ENCODE measurements around the gene RTKN. TPM values are rescaled to one million over a fixed set of nuclear protein-coding genes. Genes with fewer than 3 reads are reported as not detected.

The RTKN gene
- total and polyA plus RNA-seq, 2 of the 13 experiments (the other 11 are each of a cell fraction or from before 2014, with no cell fraction given), result 159 to 166 TPM

GRCh38 chr2:74441690-74442482, at the start of gene RTKN (continued):
- TF ChIP-seq ZNF407 (CRISPR knock-in tag; IDR thresholded peaks at IDR 0.05; ENCODE audit: not compliant biosample characterization) (peak; percentile 75), HCFC1 (IDR thresholded peaks at IDR 0.05; ENCODE audit: low read depth, low read length) (no peak), ZBTB2 (CRISPR knock-in tag; IDR thresholded peaks at IDR 0.05; ENCODE audit: low read depth) (0 out of 2 replicates have a peak, but pooled peaks have one; percentile 40), ZBED4 (CRISPR knock-in tag; IDR thresholded peaks at IDR 0.05; ENCODE audit: borderline replicate concordance) (peak; percentile 64), ZNF234 (CRISPR knock-in tag; conservative IDR thresholded peaks at IDR 0.05) (no peak; the same call in 1 of the 2 replicates), ISX (CRISPR knock-in tag; conservative IDR thresholded peaks at IDR 0.05) (peak; percentile 83), ZNF3 (CRISPR knock-in tag; IDR thresholded peaks at IDR 0.05) (no peak), ZC3H13 (CRISPR knock-in tag; IDR thresholded peaks at IDR 0.05) (0 out of 2 replicates have a peak, but pooled peaks have one; percentile 82), PATZ1 (CRISPR knock-in tag; IDR thresholded peaks at IDR 0.05) (peak; percentile 80)
